CD4-positive, alpha-beta T cell treated with Interferon gamma for 1 hour (primary cell): ENCODE measurements around the gene SLX1A.
A peak's percentile ranks its signal among the peaks of the same experiment; 100 is the strongest.
"Not testable (repeated sequence)": the region's sequence is repeated elsewhere in the genome, so short reads cannot be mapped to it uniquely, and the experiment has no call there.

Source experiments
- DNase-seq: peaks from one replicate; pipeline ENCODE4 v3.0.0-alpha.2; 2020

SLX1A gene

DNA sequence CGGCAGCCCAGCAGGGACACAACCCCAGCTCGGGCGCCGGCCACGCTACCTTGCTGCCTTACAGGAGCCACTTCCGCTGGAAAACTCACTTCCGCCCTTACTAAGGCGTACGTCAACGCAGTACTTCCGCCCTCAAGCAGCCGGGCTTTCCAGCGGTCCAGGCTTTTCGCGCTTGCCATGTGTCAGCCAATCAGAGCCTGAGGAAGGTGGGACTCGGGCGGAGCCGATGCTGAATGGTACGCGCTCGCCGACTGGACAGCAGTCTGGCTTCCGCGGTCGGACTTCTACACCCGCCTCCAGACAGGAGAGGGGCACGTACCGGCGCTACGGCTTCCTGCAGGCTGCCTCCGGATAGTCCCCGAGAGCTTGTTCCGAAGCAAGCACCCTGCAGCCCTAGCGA, at the start of gene SLX1A, which contains the start of gene BOLA2B:
TSS of gene SLX1A (plus strand) at position 261 of the 400 bp plus-strand sequence. CDS start 210 bp downstream, outside the sequence.
TSS of gene BOLA2B (minus strand) at position 52 of the 400 bp plus-strand sequence. CDS start 71 bp downstream, outside the sequence.
- not testable (repeated sequence) for DNase-seq

DNA sequence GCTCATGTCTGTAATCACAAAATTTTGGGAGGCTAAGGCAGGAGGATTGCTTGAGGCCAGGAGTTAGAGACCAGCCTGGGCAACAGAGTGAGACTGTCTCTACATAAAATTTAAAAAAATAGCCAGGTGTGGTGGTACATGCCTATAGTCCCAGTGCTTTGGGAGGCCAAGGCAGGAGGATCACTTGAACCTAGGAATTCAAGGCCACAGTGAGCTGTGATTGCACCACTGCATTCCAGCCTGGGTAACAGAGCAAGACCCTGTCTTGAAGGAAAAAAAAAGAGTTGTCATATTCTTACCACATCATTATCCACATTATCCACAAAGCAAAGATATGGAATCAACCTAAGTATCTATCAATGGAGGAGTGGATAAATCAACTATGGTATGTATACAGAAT, 49.7 kb upstream of the SLX1A start:
- no peak for DNase-seq

DNA sequence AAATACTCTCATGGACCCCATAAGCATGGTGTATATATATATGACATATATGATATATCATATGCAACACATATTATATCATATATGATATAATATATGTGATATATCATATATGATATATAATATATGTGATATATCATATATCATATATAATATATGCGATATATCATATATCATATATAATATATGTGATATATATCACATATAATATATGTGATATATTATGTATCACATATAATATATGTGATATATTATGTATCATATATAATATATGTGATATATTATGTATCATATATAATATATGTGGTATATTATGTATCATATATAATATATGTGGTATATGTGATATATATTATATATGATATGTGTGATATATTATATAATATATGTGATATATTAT, 48.8 kb upstream of the SLX1A start:
- no peak for DNase-seq

DNA sequence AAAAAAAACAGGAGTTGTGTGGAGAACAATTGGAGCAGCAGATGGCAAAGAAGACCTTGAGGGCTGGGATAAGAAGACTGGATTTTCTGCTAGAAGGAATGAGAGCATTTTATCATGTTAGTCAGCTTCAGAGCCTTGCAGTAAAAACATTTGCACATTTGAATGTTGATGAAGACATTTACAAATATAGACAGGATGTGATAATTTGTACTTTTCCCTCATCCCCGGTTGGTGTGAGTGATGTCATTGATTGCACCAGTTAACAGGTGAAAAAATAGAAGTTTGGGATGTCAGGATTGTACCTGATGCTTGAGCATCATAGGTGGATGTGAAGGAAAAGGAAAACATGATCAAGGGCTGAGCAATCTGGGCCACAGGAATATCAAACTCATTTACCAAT, 48.0 kb upstream of the SLX1A start:
- no peak for DNase-seq

- no peak for DNase-seq
Measured at GRCh38 chr16:30147843-30148510, 45.7 kb upstream of the SLX1A start.

DNA sequence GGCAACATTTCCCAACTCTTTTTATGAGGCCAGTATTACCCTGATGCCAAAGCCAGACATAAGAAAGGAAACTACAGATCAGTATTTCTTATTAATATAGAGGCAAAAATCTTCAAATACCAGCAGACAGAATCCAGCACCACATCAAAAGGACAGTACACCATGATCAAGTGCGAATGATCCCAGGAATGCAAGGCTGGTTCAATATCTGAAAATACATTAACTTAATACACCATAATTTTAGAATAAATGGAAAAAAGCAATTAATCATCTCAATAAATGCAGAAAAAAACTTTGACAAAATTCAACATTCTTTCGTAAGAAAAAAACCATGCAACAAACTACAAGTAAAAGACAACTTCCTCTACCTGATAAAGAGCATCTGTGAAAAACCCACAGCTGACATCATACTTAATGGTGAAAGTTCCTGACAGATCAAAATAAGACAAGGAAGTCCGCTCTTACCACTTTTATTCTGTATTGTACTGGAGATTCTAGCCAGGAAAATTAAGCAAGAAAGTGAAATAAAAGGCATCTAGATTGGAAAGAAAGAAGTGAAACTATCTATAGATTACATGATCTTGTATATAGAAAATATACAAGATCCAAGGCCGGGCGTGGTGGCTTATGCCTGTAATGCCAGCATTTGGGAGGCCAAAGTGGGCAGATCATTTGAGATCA, 44.3 kb upstream of the SLX1A start:
- no peak for DNase-seq

DNA sequence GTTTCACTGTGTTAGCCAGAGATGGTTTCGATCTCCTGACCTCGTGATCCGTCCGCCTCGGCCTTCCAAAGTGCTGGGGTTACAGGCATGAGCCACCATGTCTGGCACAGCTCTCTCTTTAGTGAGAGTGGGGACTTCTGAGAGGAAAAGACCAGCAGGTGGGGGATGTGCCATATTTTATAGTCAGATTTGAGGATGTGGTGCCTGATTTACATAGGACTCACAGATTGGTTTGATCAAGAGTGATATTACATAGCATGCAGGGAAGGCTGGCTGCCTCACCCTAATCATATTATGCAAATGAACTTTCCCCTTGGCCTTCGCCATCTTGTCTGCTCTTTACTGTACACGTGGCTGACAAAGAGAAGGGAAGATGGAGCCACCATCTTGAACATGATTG, 42.6 kb upstream of the SLX1A start:
- no peak for DNase-seq

GRCh38 chr16:30152517-30152916, 41.2 kb upstream of the SLX1A start:
- DNase-seq, result no peak

GRCh38 chr16:30155188-30155587, 38.5 kb upstream of the SLX1A start:
- no peak for DNase-seq

DNA sequence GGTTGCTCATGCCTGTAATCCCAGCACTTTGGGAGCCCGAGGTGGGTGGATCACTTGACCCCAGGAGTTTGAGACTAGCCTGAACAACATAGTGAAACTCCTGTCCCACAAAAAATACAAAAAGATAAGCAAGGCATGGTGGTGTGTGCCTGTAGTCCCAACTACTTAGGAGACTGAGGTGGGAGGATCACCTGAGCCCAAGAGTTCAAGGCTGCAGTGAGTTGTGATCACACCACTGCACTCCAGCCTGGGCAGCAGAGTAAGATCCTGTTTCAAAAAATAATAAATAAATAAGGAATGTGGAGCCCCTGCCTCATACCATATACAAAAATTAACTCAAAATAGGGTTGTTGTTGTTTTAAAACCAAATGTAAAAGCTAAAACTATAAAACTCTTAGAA, 36.5 kb upstream of the SLX1A start:
- no peak for DNase-seq

DNA sequence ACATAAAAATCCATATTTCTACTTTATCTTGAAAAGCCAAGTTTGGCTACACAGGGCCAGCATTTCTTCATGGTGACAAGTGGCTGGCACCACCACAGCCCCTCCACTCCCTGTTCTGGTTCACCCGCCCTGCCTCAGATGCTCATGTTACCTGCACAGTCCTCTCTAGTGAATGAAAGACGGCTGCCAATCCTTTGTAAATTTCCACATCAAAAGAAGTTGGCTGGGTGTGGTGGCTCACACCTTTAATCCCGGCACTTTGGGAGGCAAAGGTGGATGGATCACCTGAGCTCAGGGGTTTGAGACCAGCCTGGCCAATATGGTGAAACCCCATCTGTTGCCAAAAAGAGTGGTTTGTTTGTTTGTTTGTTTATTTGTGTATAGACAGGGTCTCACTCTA, 30.1 kb upstream of the SLX1A start:
- DNase-seq, result no peak

- peak; percentile 41 for DNase-seq
Measured at GRCh38 chr16:30166202-30166902, 27.3 kb upstream of the SLX1A start.

DNA sequence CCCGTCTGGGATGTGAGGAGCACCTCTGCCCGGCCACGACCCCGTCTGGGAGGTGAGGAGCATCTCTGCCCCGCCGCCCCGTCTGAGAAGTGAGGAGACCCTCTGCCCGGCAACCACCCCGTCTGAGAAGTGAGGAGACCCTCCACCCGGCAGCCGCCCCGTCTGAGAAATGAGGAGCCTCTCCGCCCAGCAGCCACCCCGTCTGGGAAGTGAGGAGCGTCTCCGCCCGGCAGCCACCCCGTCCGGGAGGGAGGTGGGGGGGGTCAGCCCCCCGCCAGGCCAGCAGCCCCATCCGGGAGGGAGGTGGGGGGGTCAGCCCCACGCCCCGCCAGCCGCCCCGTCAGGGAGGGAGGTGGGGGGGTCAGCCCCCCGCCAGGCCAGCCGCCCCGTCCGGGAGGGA, 24.9 kb upstream of the SLX1A start:
- not testable (repeated sequence) for DNase-seq

GRCh38 chr16:30169416-30169815, 24.3 kb upstream of the SLX1A start:
- DNase-seq, result not testable (repeated sequence)

GRCh38 chr16:30170145-30170544, 23.5 kb upstream of the SLX1A start:
- DNase-seq, result not testable (repeated sequence)

- no peak for DNase-seq
Measured at GRCh38 chr16:30173054-30173453, 20.6 kb upstream of the SLX1A start.

- peak; percentile 27 for DNase-seq
Measured at GRCh38 chr16:30176876-30177275, 16.8 kb upstream of the SLX1A start.

DNA sequence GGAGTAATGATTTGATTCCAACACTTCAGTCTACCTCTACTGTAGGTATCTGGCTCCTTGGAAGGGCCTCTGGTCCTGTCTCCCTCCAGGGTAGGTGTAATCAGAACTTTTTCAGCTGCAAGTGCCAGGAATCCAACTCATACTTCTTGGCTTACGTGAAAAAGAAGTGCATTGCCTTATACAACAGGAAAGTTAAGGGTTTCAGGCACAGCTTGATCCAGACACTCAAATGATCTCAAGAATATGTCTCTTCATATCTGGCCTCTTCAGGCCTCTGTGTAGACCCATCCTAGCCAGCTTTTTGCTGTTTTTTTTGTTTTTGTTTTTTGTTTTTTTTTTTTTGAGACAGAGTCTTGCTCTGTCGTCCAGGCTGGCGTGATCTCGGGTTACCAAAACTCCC, 14.5 kb upstream of the SLX1A start:
- no peak for DNase-seq

- DNase-seq, result no peak
Measured at GRCh38 chr16:30179931-30180330, 13.7 kb upstream of the SLX1A start.

- DNase-seq, result no peak
Measured at GRCh38 chr16:30180741-30181140, 12.9 kb upstream of the SLX1A start.

GRCh38 chr16:30183233-30184095, 10.2 kb upstream of the SLX1A start, which contains the start of gene CORO1A:
Gene CORO1A, plus strand, starts transcription at chr16:30183602. Its CDS starts 1,608 bp downstream, at chr16:30185210.
- DNase-seq, result peak; percentile 80

DNA sequence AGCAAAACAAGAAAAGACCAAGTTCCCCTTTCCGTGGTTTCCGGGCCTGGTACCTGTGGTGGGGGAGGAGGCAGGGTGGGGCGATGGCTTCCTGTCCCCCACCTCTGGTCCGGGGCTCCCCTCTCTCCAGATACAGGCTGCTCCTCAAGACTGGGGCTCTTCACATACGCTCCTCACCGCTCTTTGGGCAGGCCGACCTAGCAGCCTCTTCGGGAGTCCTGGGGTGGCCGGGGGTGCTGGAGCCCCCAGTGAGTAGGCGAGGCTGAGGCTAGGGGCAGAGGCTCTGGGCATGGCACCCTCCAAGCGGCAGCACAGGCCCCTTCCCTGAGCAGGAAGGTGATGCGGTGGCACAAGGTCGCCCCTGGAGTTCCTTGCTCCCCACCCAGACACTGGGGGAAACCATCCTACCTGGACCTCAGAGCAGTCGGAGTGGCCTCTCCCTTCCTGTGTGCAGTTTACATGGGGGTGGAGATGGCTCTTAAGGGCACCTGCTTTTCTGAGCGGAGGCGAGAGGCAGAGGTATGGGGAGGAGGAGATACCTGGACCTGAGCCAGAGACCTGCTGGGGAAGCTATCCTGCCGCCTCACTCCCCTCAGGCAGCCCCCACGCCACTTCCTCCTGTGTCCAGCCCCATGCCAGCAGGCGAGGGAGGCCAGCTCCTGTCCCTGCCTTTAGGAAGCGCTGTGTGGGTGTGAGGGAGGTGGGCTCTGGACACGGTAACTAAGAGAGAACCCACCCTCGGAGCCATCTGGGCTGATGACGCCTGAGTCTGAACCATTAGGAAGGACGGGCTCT, 9.4 kb upstream of the SLX1A start:
- DNase-seq, result peak; percentile 84
